LNCAP (cell line): ENCODE data around the gene MIDN.
A peak's percentile ranks its signal among the peaks of the same experiment; 100 is the strongest.

Source experiments
- CTCF ChIP-seq: fragments of 450-650 bp; IDR thresholded peaks from 2 replicates; pipeline ENCODE4 v1.5.1; 2017; ENCODE audit warnings: mild to moderate bottlenecking

The MIDN gene

GRCh38 chr19:1287354-1288225 is 39.2 kb downstream of the MIDN start:
- TF ChIP-seq CTCF, result no peak

- TF ChIP-seq CTCF, result no peak
Observed at GRCh38 chr19:1288226-1288612, 39.8 kb downstream of the MIDN start.

GRCh38 chr19:1288833-1289685 is 40.7 kb downstream of the MIDN start:
- TF ChIP-seq CTCF, result no peak

GRCh38 chr19:1289686-1290025 is 41.3 kb downstream of the MIDN start:
- 0 out of 2 replicates have a peak, but pooled peaks have one; percentile 18 for TF ChIP-seq CTCF

- no peak for TF ChIP-seq CTCF
Observed at GRCh38 chr19:1290196-1290702, 41.9 kb downstream of the MIDN start.

GRCh38 chr19:1290703-1291651 is 42.6 kb downstream of the MIDN start:
- TF ChIP-seq CTCF, result no peak
